Thyroid gland (tissue), 4 donors: Measurements from ENCODE around the gene MDGA2.

Experiments used
- POLR2A ChIP-seq, 2 donors: fragments of 450-650 bp; IDR thresholded peaks; one replicate each; pipeline ENCODE4 v1.6.1; 2017; ENCODE audit warnings: antibody characterized with exemption in 2 of 2, mild to moderate bottlenecking in 2 of 2, moderate library complexity in 1 of 2
- TF ChIP-seq, protein P1 (sequence below), 6 experiments: fragments of 200-600 bp in 3 of 6; fragments of 450-650 bp in 3 of 6; sonication (generic) in 3 of 6; IDR thresholded peaks; one replicate each; pipeline ENCODE4 v1.5.1; 2016 to 2019; ENCODE audit warnings: antibody characterized with exemption in 6 of 6, mild to moderate bottlenecking in 2 of 6, inconsistent platforms in 1 of 6, moderate library complexity in 1 of 6

DNA sequence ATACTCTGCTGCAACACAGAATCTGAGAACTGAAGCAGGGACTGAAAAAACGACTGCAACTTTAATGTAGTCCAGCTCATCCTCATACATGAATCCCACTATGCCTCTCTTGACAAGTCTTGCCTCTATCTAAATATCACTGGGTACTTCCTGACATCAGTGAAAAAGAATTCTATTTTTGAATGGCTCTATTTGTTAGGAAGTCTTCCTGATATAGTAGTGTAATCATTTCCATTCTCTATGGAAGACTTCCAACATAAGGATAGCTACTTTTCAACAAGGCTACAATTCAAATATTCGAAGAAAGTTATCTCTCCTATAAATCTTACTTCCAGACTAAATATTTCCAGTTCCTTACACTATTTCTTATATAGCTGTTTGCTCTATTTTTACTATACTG lies 167.5 kb downstream of the MDGA2 start:
- TF ChIP-seq, protein P1, sequence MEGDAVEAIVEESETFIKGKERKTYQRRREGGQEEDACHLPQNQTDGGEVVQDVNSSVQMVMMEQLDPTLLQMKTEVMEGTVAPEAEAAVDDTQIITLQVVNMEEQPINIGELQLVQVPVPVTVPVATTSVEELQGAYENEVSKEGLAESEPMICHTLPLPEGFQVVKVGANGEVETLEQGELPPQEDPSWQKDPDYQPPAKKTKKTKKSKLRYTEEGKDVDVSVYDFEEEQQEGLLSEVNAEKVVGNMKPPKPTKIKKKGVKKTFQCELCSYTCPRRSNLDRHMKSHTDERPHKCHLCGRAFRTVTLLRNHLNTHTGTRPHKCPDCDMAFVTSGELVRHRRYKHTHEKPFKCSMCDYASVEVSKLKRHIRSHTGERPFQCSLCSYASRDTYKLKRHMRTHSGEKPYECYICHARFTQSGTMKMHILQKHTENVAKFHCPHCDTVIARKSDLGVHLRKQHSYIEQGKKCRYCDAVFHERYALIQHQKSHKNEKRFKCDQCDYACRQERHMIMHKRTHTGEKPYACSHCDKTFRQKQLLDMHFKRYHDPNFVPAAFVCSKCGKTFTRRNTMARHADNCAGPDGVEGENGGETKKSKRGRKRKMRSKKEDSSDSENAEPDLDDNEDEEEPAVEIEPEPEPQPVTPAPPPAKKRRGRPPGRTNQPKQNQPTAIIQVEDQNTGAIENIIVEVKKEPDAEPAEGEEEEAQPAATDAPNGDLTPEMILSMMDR (IDR thresholded peaks at IDR 0.05), result no peak
- TF ChIP-seq POLR2A (IDR thresholded peaks at IDR 0.05), result no peak
